Mononuclear cell (primary cell): Measurements from ENCODE around the gene C1orf116. TPM values are rescaled to one million over a fixed set of nuclear protein-coding genes. Genes with fewer than 3 reads are reported as not detected.
"Not testable (repeated sequence)": the region's sequence is repeated elsewhere in the genome, so short reads cannot be mapped to it uniquely, and the experiment has no call there.

Experiments
- H3K27me3 ChIP-seq: 2 replicates; pipeline ENCODE4 v1.6.0; 2011; ENCODE audit warnings: low read length, control low read depth; ENCODE audit not compliant: insufficient read depth
- H3K4me1 ChIP-seq: 2 replicates; pipeline ENCODE4 v1.5.1; 2011; ENCODE audit warnings: mild to moderate bottlenecking, low read length, control low read depth; ENCODE audit not compliant: insufficient read depth
- H3K4me3 ChIP-seq: 2 replicates; pipeline ENCODE4 v1.5.1; 2011; ENCODE audit warnings: mild to moderate bottlenecking, low read length, moderate library complexity
- H3K9me3 ChIP-seq: 2 replicates; pipeline ENCODE4 v1.5.1; 2011; ENCODE audit warnings: low read depth, mild to moderate bottlenecking, control low read depth, low read length
- total RNA-seq: library from RNA; depleted of rRNA; stranded (reverse); fragments of >200 nt; gene quantifications from one replicate; pipeline ENCODE4 v1.2.3, GENCODE V29; 2012

The C1orf116 gene
- total RNA-seq, 1 donor, result 0.63 TPM

DNA sequence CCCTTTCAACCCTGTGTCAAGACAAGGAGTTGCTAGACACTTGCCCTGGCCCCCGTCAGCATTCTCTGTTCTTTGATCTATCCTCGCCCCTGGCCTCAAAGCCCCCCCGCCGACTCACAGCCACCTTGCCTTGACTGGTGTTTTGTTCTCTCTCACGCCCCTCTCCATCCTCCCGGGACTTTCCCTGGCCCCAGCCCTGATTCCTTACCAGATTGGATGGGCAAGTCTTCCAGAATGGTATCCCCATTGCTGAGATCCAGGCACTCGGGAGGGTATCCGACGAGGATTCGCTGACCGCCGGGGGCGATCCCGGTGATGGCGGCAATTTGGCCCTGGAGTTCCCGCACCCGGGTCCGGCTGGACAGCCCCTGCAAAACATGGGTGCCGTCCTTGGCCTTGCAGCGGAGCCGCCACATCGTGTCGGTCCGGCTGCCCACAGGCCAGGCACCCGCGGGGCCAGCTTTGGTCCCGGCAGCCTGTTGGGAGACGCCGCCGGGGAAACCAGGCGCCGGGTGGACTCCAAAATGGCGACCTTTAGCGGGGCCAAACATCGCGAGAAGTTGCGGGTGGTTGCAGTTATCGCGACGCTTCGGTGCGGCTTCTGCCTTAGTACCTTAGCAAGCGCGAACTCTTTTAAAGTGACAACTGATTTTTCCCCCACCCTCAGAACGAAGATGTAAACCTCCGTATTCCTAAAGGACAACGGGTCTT lies 18.1 kb upstream of the C1orf116 start:
- Histone ChIP-seq H3K4me3 (peak overlapping the region; percentile 77), H3K27me3 (no peaks in the 10 kb centered on the region), H3K4me1 (peaks cover 48% of the 10 kb centered on the region), H3K9me3 (no peaks in the 10 kb centered on the region)

DNA sequence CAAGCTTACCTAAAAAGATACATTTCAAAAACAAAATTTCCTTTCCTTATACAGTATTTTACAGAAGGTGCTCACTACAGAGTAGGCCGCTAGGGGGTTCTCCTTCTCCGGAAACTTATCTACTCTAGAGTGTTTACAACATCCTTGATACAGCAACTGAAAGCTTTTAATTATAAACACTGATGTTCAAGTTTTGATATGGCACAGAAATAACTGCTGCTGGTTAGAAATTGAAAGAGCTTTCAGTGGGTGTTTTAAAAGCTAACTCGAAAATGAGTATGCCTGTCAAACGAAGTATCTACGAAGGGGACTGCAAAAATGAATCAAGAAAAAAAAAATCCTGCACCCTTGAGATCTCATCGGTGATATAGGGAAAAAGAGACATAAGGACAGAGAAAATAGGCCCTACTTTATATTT lies 17.4 kb upstream of the C1orf116 start:
- Histone ChIP-seq H3K4me3 (peak overlapping the region; percentile 77), H3K27me3 (no peaks in the 10 kb centered on the region), H3K4me1 (peaks cover 42% of the 10 kb centered on the region)

DNA sequence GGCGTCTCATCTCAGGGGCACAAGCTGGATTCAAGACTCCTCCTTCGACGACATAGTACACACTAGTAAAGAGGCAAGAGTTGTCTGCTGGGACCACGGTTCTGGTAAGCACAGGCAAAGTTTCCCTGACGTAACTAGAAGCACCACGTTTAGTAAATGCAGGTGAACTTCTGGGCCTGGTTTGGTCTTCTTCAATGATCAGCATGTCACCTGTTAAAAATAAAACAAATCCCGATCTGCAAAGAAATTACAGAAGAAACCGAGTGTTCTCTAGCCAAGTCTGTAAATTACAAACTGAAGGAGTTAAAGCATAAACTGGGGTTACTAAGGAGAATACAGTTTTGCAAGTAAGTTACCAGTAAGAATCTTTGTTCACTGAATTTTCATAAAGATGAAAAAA lies 17.0 kb upstream of the C1orf116 start:
- Histone ChIP-seq H3K9me3 (no peaks in the 10 kb centered on the region), H3K4me1 (peaks cover 37% of the 10 kb centered on the region), H3K27me3 (no peaks in the 10 kb centered on the region), H3K4me3 (no peak overlapping the region)

More for the DNA sequence above, 17.4 kb upstream of the C1orf116 start:
- no peaks in the 10 kb centered on the region for H3K9me3 ChIP-seq

DNA sequence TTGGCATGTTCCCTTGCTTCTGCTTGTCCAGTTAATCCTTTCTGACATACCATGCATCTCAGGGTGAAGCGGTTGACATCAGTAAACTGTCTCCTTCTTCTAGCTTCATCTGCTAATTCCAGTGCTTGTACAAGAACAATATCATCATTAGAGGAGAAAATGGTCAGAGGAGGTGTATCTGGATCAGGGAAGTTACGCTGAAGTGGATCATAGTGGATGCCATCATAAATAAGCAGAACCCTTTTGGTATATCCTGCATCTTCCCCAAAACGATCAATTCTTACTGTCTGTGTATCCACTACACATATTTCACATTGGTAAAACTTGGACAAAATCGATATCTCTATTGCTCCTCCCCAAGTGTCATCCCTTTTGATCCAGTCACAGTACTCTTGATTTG lies 16.5 kb upstream of the C1orf116 start:
- H3K4me1 ChIP-seq, result peaks cover 33% of the 10 kb centered on the region

DNA sequence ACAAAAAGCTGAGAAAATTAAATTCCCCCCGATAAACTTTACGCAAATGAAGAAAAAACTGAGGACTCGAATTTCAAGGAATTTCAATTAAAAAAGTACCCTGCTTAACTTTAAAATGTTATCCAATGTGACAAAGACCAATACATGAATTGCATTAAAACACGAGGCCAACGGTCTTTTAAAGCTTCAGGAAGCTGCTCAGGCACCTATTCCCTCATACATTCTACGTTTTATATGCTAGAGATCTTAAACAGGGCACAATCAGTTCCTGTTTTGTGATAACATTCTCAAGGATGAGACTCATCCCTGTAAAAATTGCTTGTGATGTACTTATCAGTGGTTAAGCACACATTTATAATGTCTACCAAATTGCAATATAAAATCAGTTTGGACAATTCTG lies 15.5 kb upstream of the C1orf116 start:
- Histone ChIP-seq H3K4me3 (no peak overlapping the region), H3K4me1 (peaks cover 24% of the 10 kb centered on the region), H3K9me3 (no peaks in the 10 kb centered on the region), H3K27me3 (no peaks in the 10 kb centered on the region)

More for the DNA sequence above, 16.5 kb upstream of the C1orf116 start:
- no peaks in the 10 kb centered on the region for H3K27me3 ChIP-seq
- H3K4me3 ChIP-seq, result no peak overlapping the region
- no peaks in the 10 kb centered on the region for H3K9me3 ChIP-seq

DNA sequence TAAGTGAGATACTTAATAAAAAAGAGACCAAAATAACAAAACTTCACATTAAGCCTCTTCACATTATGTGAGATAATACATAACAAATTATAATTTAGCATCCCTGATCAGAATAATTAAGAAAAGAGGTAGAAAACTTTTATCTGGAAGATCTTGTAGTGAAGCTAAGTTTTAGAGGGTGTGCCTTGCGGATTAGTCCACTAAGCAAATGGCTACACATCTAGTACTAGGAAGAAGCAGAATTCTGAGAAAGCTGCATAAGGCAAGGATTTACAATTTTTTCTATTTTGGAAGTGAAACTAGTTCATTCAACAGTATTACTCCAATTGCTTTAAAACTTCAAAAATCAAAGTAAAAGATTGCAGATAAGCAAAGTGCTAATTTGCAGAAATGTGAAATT lies 14.9 kb upstream of the C1orf116 start:
- Histone ChIP-seq H3K4me3 (no peak overlapping the region), H3K4me1 (peaks cover 22% of the 10 kb centered on the region), H3K27me3 (no peaks in the 10 kb centered on the region), H3K9me3 (no peaks in the 10 kb centered on the region)

DNA sequence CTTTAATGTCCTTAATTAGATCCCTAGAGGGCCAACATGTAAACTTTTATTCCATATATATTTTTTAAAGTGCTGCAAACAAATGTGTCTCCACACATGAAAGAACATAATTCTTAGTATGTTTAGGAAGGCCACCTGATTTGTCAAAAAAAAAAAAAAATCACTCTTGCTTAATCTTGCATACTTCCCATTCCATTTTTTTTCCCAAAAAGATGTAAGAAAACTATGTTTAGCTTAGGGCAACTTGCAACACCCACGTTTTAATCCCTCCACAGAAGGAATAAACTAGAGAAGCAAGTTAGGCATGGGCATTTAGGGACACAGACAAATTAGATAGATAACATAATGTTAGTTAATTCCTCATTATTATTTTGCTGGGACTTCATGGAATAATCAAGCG lies 12.9 kb upstream of the C1orf116 start:
- Histone ChIP-seq H3K4me1 (peaks cover 7% of the 10 kb centered on the region), H3K27me3 (no peaks in the 10 kb centered on the region), H3K9me3 (no peaks in the 10 kb centered on the region), H3K4me3 (no peak overlapping the region)

DNA sequence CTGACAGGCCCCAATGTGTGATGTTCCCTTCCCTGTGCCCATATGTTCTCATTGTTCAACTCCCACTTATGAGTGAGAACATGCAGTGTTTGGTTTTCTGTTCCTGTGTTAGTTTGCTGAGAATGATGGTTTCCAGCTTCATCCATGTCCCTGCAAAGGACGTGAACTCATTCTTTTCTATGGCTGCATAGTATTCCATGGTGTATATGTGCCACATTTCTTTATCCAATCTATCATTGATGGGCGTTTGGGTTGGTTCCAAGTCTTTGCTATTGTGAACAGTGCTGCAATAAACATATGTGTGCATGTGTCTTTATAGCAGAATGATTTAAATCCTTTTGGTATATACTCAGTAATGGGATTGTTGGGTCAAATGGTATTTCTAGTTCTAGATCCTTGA lies 8.8 kb upstream of the C1orf116 start:
- H3K4me1 ChIP-seq, H3K9me3 ChIP-seq, H3K4me3 ChIP-seq, H3K27me3 ChIP-seq: not testable (repeated sequence)

DNA sequence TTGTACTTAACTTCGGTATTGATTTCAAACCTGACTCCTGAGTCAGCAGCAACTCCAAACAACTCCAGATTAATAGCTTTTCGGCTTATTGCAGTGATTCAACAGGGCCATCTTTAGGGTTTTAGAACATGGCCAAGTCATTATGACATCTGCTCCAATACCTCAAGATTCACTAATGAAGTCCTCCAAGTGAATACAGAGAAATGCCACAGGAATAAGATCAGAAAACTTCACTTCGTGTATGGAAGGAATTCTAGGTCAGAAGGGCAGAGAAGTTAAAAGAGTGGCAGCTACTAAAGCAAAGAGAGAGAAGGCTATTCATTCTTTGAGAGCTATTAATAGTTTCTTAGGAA lies 7.6 kb upstream of the C1orf116 start:
- no peak overlapping the region for H3K4me3 ChIP-seq
- H3K9me3 ChIP-seq, result no peaks in the 10 kb centered on the region
- no peaks in the 10 kb centered on the region for H3K4me1 ChIP-seq
- H3K27me3 ChIP-seq, result no peaks in the 10 kb centered on the region

DNA sequence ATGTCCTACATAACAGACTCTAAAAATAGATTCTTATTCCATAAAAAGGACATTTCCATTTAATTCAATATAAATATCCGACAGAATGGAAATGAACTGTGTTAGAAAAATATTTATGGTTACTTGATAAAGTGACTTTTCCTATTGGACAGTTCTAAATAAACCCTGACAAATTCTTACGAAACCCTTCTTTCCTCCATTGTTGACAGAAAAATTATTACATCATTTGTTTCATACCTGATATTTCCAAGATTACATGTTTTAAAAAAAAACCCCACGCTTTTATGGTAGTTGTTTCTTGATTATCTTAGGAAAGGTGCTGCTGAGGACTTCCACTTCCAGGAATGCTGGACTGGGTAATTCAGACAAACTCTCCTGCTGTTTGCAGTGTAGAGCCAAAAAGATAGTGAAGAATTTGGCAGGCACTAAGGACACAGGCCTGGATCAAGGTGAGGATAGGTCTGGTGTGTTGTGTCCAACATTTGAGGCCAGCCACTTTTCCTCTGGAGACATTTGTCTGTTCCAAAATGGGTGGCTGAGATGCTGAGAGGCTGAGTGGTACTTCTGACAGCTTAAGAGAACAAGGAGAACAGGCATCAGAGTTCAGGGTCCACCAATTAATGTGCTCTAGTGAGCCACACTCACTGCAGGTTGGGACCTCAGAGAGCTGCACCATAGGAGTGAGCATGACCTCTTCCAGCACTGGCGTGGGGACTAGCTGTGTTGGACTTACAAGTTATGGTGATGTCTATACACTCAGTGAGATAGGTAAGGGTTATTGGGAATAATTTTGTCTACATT lies 7.0 kb upstream of the C1orf116 start:
- H3K4me1 ChIP-seq, result no peaks in the 10 kb centered on the region
- no peaks in the 10 kb centered on the region for H3K9me3 ChIP-seq
- no peaks in the 10 kb centered on the region for H3K27me3 ChIP-seq
- no peak overlapping the region for H3K4me3 ChIP-seq

DNA sequence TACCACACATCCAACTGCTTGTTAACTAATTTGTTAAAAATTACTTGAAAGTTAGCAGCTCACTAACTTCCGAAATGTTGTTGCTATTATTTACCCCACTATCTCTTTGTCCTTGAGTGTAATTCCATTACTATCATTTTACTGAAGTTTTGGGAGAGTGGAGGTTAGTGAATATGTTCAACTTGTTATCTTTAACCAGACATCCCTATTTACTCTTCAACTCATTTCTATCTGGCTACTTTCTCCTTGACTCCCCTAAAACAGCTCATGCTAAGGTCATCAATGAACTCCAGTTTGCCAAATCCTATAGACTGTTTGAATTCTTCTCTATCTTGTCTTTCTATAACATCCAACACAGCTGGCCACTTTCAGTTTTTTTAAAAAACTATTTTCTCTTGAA lies 4.3 kb upstream of the C1orf116 start:
- Histone ChIP-seq H3K4me3 (no peak overlapping the region), H3K4me1 (no peaks in the 10 kb centered on the region), H3K9me3 (no peaks in the 10 kb centered on the region), H3K27me3 (peaks cover 16% of the 10 kb centered on the region)

DNA sequence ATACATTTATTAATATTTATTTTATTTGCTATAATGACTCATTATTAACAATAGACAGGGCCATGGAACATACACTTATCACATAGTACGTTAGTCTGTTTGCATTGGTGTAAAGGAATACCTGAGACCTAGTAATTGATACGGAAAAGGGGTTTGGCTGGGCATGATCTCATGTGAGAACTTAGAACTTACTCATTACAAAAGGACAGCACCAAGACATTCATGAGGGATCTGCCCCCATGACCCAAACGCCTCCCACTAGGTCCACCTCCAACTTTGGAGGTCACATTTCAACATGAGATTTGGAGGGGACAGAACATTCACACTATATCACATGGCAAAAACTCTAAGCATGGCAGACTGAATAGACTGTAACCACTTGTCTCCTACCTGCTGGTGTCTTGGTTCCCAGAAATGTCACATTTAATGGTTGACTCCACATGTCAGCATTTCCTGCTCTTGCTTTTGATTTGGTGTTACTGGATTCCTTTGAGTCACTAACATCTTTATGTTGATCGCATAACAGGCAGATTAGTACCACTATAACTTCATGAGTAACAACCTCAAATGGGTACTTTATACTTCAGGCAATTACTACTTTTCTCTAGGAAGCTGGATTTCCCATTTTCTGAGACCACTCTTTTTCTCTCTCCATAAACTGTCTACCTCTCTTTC lies 3.5 kb upstream of the C1orf116 start:
- Histone ChIP-seq H3K4me1 (no peaks in the 10 kb centered on the region), H3K9me3 (no peaks in the 10 kb centered on the region), H3K27me3 (peaks cover 21% of the 10 kb centered on the region), H3K4me3 (no peak overlapping the region)

DNA sequence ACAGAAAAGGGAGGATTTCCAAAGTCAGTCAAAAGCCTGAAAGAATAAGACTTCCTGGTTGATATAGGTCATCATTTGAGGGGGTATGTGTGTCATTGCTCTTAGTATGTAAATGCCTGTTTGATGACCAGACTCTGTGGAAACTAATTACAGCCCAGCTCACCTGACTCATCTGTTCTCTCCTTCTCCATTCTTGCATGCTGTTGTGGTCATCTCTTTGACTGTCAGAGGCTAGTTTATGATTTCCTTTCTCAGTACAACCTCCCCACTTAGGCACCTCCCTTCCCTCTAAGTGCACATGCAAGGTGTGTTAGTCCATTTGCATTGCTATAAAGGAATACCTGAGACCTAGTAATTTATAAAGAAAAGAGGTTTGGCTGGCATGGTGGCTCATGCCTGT lies 2.4 kb upstream of the C1orf116 start:
- H3K4me3 ChIP-seq, result no peak overlapping the region
- no peaks in the 10 kb centered on the region for H3K9me3 ChIP-seq
- H3K4me1 ChIP-seq, result no peaks in the 10 kb centered on the region
- H3K27me3 ChIP-seq, result peaks cover 24% of the 10 kb centered on the region

DNA sequence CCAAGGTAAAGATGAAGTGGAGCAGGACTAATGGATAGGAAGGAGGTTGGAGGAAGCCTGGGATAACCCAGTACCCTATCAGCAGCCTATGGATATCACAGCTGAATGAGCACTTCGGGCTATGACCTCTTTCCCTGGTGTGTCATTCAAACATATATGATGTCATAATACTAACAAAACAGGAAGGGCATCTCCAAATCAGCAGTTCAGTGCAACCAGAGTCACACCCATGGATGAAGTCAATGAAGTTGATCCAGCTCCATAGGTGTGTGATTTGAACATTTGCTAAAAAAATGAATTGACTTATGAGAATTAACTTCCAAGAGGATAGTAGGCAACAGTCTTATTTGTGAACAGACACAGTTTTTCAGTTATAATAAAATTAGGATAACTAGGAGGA lies 1.7 kb upstream of the C1orf116 start:
- no peaks in the 10 kb centered on the region for H3K9me3 ChIP-seq
- no peaks in the 10 kb centered on the region for H3K4me1 ChIP-seq
- no peak overlapping the region for H3K4me3 ChIP-seq
- H3K27me3 ChIP-seq, result peaks cover 24% of the 10 kb centered on the region

DNA sequence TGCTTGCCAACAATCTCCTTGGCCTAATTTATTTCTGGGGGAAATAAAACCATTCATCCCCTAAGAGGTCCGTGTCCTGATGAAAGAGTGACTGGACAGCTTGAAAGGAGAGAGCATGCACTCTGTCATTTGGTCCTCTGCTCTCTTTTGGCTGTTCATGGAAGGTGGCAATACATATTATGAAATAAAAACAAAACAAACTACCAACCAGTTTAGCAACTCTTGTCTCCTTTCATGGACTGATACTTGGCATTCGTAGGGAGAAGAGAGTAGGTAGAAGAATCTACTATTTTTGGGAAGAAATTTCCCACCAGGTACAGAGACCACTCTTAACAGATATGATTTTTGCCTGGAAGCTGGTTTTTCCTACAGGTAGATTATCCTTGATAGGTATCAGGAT lies 746 bp upstream of the C1orf116 start:
- Histone ChIP-seq H3K4me3 (no peak overlapping the region), H3K27me3 (peaks cover 24% of the 10 kb centered on the region), H3K4me1 (no peaks in the 10 kb centered on the region), H3K9me3 (no peaks in the 10 kb centered on the region)
